Osteoblast (primary cell): ENCODE results near the gene ETNK1. TPM values are rescaled to one million over a fixed set of nuclear protein-coding genes. Genes with fewer than 3 reads are reported as not detected.
A peak's percentile ranks its signal among the peaks of the same experiment; 100 is the strongest.

Source experiments
- DNase-seq: peaks from one replicate; pipeline ENCODE4 v3.0.0; 2011; ENCODE audit warnings: low spot score, mixed read lengths; ENCODE audit not compliant: insufficient read length; ENCODE audit errors: missing footprints
- H2AFZ ChIP-seq: 2 replicates; pipeline ENCODE4 v1.6.0; 2011; ENCODE audit warnings: mild to moderate bottlenecking, low read length
- H3K27ac ChIP-seq: 2 replicates; pipeline ENCODE4 v1.5.1; 2011; ENCODE audit warnings: mild to moderate bottlenecking, low read depth, low read length, moderate library complexity
- H3K27me3 ChIP-seq: 2 replicates; pipeline ENCODE4 v1.6.0; 2012; ENCODE audit warnings: mild to moderate bottlenecking, control low read depth, inconsistent platforms, low read length, moderate library complexity; ENCODE audit not compliant: insufficient read depth
- H3K36me3 ChIP-seq: 2 replicates; pipeline ENCODE4 v1.5.1; 2011; ENCODE audit warnings: mild to moderate bottlenecking, low read length, control low read depth, moderate library complexity; ENCODE audit not compliant: insufficient read depth
- H3K4me1 ChIP-seq: 2 replicates; pipeline ENCODE4 v1.5.1; 2011; ENCODE audit warnings: mild to moderate bottlenecking, low read length, control low read depth, moderate library complexity; ENCODE audit not compliant: insufficient read depth
- H3K4me2 ChIP-seq: 2 replicates; pipeline ENCODE4 v1.6.0; 2011; ENCODE audit warnings: mild to moderate bottlenecking, low read length; ENCODE audit not compliant: insufficient read depth
- H3K4me3 ChIP-seq: fragments of 200-600 bp; sonication (generic); 3 replicates; pipeline ENCODE4 v1.5.1; 2012; ENCODE audit warnings: mild to moderate bottlenecking, low read length, inconsistent platforms; ENCODE audit not compliant: insufficient read depth
- H3K79me2 ChIP-seq: 2 replicates; pipeline ENCODE4 v1.6.0; 2012; ENCODE audit warnings: mild to moderate bottlenecking, low read length, control low read depth, inconsistent platforms; ENCODE audit not compliant: insufficient read depth
- H3K9me3 ChIP-seq: 2 replicates; pipeline ENCODE4 v1.5.1; 2011; ENCODE audit warnings: low read depth, low read length, control low read depth
- H4K20me1 ChIP-seq: 2 replicates; pipeline ENCODE4 v1.6.0; 2012; ENCODE audit warnings: mild to moderate bottlenecking, low read length, control low read depth; ENCODE audit not compliant: insufficient read depth
- CTCF ChIP-seq: IDR thresholded peaks from 2 replicates; pipeline ENCODE4 v1.5.1; 2011; ENCODE audit warnings: mild to moderate bottlenecking, low read depth, low read length, moderate library complexity; ENCODE audit errors: extremely low read depth
- total RNA-seq: library from RNA; depleted of rRNA; stranded (reverse); fragments of >200 nt; gene quantifications from 2 replicates; pipeline ENCODE4 v1.2.3, GENCODE V29; 2012

Gene ETNK1
- total RNA-seq, 1 donor = 43.4 TPM

GRCh38 chr12:22624548-22624869, 462 bp upstream of the ETNK1 start:
- Histone ChIP-seq H2AFZ (peak overlapping the region; percentile 96), H3K27me3 (peaks cover 3% of the 10 kb centered on the region), H3K4me2 (peak overlapping the region; percentile 79), H3K79me2 (peaks cover 45% of the 10 kb centered on the region), H3K9me3 (no peaks in the 10 kb centered on the region), H3K4me3 (peak overlapping the region; percentile 96), H3K4me1 (peaks cover 33% of the 10 kb centered on the region), H3K36me3 (no peaks in the 10 kb centered on the region), H3K27ac (peak overlapping the region; percentile 86), H4K20me1 (no peaks in the 10 kb centered on the region)
- DNase-seq = peak; percentile 64
- no peak for TF ChIP-seq CTCF

- Histone ChIP-seq H3K79me2 (peaks cover 57% of the 10 kb centered on the region), H3K27ac (peak overlapping the region; percentile 86), H3K4me2 (peak overlapping the region; percentile 79), H3K4me3 (peak overlapping the region; percentile 96), H3K4me1 (peaks cover 33% of the 10 kb centered on the region), H3K9me3 (no peaks in the 10 kb centered on the region), H3K36me3 (no peaks in the 10 kb centered on the region), H2AFZ (peak overlapping the region; percentile 77), H4K20me1 (no peaks in the 10 kb centered on the region), H3K27me3 (no peaks in the 10 kb centered on the region)
- DNase-seq = peak; percentile 21
- TF ChIP-seq CTCF = no peak
These were observed 857 bp downstream of the ETNK1 start for GRCh38 chr12:22625762-22626294.

- Histone ChIP-seq H3K27me3 (no peaks in the 10 kb centered on the region), H3K27ac (peak overlapping the region; percentile 86), H4K20me1 (no peaks in the 10 kb centered on the region), H3K4me1 (peaks cover 33% of the 10 kb centered on the region), H3K4me2 (peak overlapping the region; percentile 79), H3K4me3 (peak overlapping the region; percentile 96), H3K9me3 (no peaks in the 10 kb centered on the region), H3K79me2 (peaks cover 59% of the 10 kb centered on the region), H2AFZ (peak overlapping the region; percentile 4), H3K36me3 (no peaks in the 10 kb centered on the region)
- peak; percentile 67 for DNase-seq
- no peak for TF ChIP-seq CTCF
These were observed 1.4 kb downstream of the ETNK1 start for GRCh38 chr12:22626406-22626805.

- no peak for TF ChIP-seq CTCF
- H3K36me3 ChIP-seq = no peaks in the 10 kb centered on the region
- H3K4me2 ChIP-seq = peak overlapping the region; percentile 79
- H3K79me2 ChIP-seq = peaks cover 66% of the 10 kb centered on the region
- H3K4me3 ChIP-seq = peak overlapping the region; percentile 96
- DNase-seq = peak; percentile 9
- peak overlapping the region; percentile 86 for H3K27ac ChIP-seq
- H3K27me3 ChIP-seq = no peaks in the 10 kb centered on the region
- H4K20me1 ChIP-seq = no peaks in the 10 kb centered on the region
- H2AFZ ChIP-seq = no peak overlapping the region
- peaks cover 33% of the 10 kb centered on the region for H3K4me1 ChIP-seq
- H3K9me3 ChIP-seq = no peaks in the 10 kb centered on the region
These were observed 2.4 kb downstream of the ETNK1 start for GRCh38 chr12:22627371-22627770.
